ENCODE results near the gene EME2.
A peak's percentile ranks its signal among the peaks of the same experiment; 100 is the strongest.

EME2 gene

GRCh38 chr16:1779741-1780676, 7.4 kb downstream of the EME2 start:
- DNase-seq = no peak

GRCh38 chr16:1780677-1781072, 8.1 kb downstream of the EME2 start:
- DNase-seq = no peak

GRCh38 chr16:1781254-1781653, 8.6 kb downstream of the EME2 start:
- DNase-seq = no peak

- DNase-seq = peak; percentile 41
Observed at GRCh38 chr16:1781758-1782407, 9.3 kb downstream of the EME2 start.

GRCh38 chr16:1782408-1783264, 10.0 kb downstream of the EME2 start, which contains the start of the genes NUBP2 and SPSB3:
Gene NUBP2, plus strand, starts transcription at chr16:1782960. Its CDS starts 61 bp downstream, at chr16:1783021.
Gene SPSB3, minus strand, starts transcription at chr16:1782571. Its CDS starts 1,088 bp downstream, at chr16:1781483.
- DNase-seq = peak; percentile 98

- DNase-seq = no peak
Observed at GRCh38 chr16:1784977-1785845, 12.6 kb downstream of the EME2 start.

GRCh38 chr16:1785846-1786170, 13.2 kb downstream of the EME2 start:
- DNase-seq = no peak

GRCh38 chr16:1786242-1787055, 13.8 kb downstream of the EME2 start:
- no peak for DNase-seq

- DNase-seq = no peak
Observed at GRCh38 chr16:1787056-1787321, 14.4 kb downstream of the EME2 start.

- DNase-seq = no peak
Observed at GRCh38 chr16:1787322-1788094, 14.9 kb downstream of the EME2 start.

GRCh38 chr16:1788095-1788707, 15.6 kb downstream of the EME2 start:
- no peak for DNase-seq

- no peak for DNase-seq
Observed at GRCh38 chr16:1788708-1789100, 16.1 kb downstream of the EME2 start.

GRCh38 chr16:1789643-1790045, 17.0 kb downstream of the EME2 start:
- no peak for DNase-seq

GRCh38 chr16:1790261-1790610, 17.6 kb downstream of the EME2 start:
- DNase-seq = no peak

- no peak for DNase-seq
Observed at GRCh38 chr16:1790611-1791255, 18.1 kb downstream of the EME2 start.

- DNase-seq = no peak
Observed at GRCh38 chr16:1791256-1791942, 18.8 kb downstream of the EME2 start.

- no peak for DNase-seq
Observed at GRCh38 chr16:1791943-1792812, 19.6 kb downstream of the EME2 start.
